Gastroesophageal sphincter (tissue), 4 donors: ENCODE data around the gene ANKRD55. TPM values are rescaled to one million over a fixed set of nuclear protein-coding genes. Genes with fewer than 3 reads are reported as not detected.

Experiments used
- ATAC-seq: fragments of 150-250 bp; one replicate; pipeline ENCODE4 v1.9.1; 2016; ENCODE audit warnings: mild to moderate bottlenecking, moderate library complexity
- H3K27ac ChIP-seq, 4 donors: fragments of 200-600 bp; sonication (generic) in 3 of 4; 1 replicate in 3 of 4; 2 replicates in 1 of 4; pipeline ENCODE4 v1.5.1; 2016 to 2019
- H3K27me3 ChIP-seq: fragments of 200-600 bp; sonication (generic); one replicate; pipeline ENCODE4 v1.5.1; 2019
- H3K36me3 ChIP-seq, 2 donors: fragments of 200-600 bp; sonication (generic); one replicate each; pipeline ENCODE4 v1.5.1; 2019; ENCODE audit warnings: control low read depth in 1 of 2
- H3K4me1 ChIP-seq, 3 donors: fragments of 200-600 bp; sonication (generic); 1 replicate in 2 of 3; 2 replicates in 1 of 3; pipeline ENCODE4 v1.5.1; 2016 to 2019; ENCODE audit warnings: control low read depth in 2 of 3
- H3K4me3 ChIP-seq, 2 donors: fragments of 200-600 bp; sonication (generic); one replicate each; pipeline ENCODE4 v1.5.1; 2019; ENCODE audit warnings: mild to moderate bottlenecking in 1 of 2, moderate library complexity in 1 of 2
- H3K9me3 ChIP-seq, 3 donors: fragments of 200-600 bp; sonication (generic); one replicate each; pipeline ENCODE4 v1.5.1; 2017 to 2019; ENCODE audit warnings: control low read depth in 2 of 3
- CTCF ChIP-seq, 4 experiments: fragments of 200-600 bp in 2 of 4; fragments of 450-650 bp in 2 of 4; sonication (generic) in 1 of 4; IDR thresholded peaks; one replicate each; pipeline ENCODE4 v1.5.1; 2017 to 2019; ENCODE audit warnings: antibody characterized with exemption in 4 of 4, mild to moderate bottlenecking in 2 of 4, moderate library complexity in 2 of 4
- EP300 ChIP-seq: sonication (generic); formaldehyde crosslinking; IDR thresholded peaks from one replicate; pipeline ENCODE4 v1.6.1; 2017; ENCODE audit warnings: antibody characterized with exemption, mild to moderate bottlenecking
- POLR2A ChIP-seq, 2 donors: fragments of 450-650 bp; IDR thresholded peaks; one replicate each; pipeline ENCODE4 v1.6.1; 2017; ENCODE audit warnings: antibody characterized with exemption in 2 of 2, mild to moderate bottlenecking in 2 of 2, moderate library complexity in 1 of 2
- POLR2AphosphoS5 ChIP-seq: sonication (generic); formaldehyde crosslinking; IDR thresholded peaks from one replicate; pipeline ENCODE4 v1.6.1; 2017; ENCODE audit warnings: antibody characterized with exemption
- WGBS, 2 donors: methylation state at CpG; one replicate each; pipeline ENCODE4 v1.1.5; 2018; ENCODE audit warnings: low coverage in 1 of 2; 5-methylcytosine and 5-hydroxymethylcytosine counted together
- total RNA-seq, 4 donors: library from RNA; depleted of rRNA; stranded (reverse); fragments of >200 nt; gene quantifications; one replicate each; pipeline ENCODE4 v1.1.0, GENCODE V29; 2016

Gene ANKRD55
- total RNA-seq, 4 donors from 2014 or later = 0.27 TPM; not detected in 3

- Histone ChIP-seq H3K4me1 (peaks cover 2 to 31% (median 19%) of the 10 kb centered on the region in 3 donors), H3K36me3 (no peaks in the 10 kb centered on the region), H3K27ac (peak overlapping the region in 2 of 4 donors; percentile 41 to 52), H3K4me3 (no peak overlapping the region), H3K9me3 (no peaks in the 10 kb centered on the region), H3K27me3 (no peaks in the 10 kb centered on the region)
- TF ChIP-seq EP300 (no peak), POLR2A (IDR thresholded peaks at IDR 0.05) (no peak), CTCF (IDR thresholded peaks at IDR 0.05) (no peak), POLR2AphosphoS5 (no peak)
- no peak for ATAC-seq
Observed at GRCh38 chr5:56175021-56175420, 58.1 kb downstream of the ANKRD55 start.

DNA sequence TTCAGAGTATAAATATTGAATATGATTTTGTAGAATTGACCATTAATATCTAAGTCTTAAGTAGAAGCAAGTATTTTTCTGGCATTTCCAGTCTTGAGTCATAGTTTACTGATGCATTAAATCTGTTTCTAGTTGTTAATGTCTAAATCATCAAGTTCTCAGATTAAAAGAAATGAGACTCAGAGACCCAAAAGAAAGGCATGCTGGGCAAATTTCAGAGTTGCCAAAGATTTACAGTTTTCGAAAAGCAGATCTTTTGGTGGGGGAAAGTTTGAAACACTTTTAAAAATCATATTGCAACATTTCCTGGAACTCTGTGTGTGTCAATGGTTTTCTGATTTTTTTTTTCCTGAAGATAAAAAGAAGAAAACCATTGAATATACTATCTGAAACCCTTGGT, 60.9 kb downstream of the ANKRD55 start:
- H3K9me3 ChIP-seq = no peaks in the 10 kb centered on the region
- no peak for ATAC-seq
- 45 to 71% methylated on average over 1 of the region's 1 CpG for WGBS, 2 donors
- no peak overlapping the region for H3K4me3 ChIP-seq
- H3K27me3 ChIP-seq = no peaks in the 10 kb centered on the region
- no peak overlapping the region for H3K27ac ChIP-seq
- TF ChIP-seq EP300 (no peak), POLR2AphosphoS5 (peak; percentile 20), CTCF (IDR thresholded peaks at IDR 0.05) (no peak), POLR2A (IDR thresholded peaks at IDR 0.05) (no peak)
- H3K36me3 ChIP-seq = no peaks in the 10 kb centered on the region
- H3K4me1 ChIP-seq = peaks cover 2 to 34% (median 16%) of the 10 kb centered on the region in 3 donors

DNA sequence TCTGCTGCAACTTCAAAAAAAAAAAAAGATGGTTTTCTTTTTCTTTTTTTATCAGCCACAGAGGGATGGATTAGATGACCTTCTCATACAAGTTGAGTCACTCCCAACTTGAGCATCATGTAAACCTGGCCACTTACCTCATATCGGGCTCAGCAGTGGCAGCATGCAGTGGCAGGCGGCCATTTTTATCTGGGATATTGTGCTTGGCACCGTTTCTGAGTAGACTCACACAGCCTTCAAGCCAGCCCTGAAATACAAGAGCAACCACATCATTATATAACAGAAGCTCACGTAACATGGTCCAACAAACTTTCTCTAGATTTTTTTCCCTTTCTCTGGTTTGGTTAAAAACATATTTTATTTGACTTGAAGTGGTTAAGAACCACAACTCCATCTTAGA, 62.6 kb downstream of the ANKRD55 start:
- TF ChIP-seq EP300 = no peak
- no peak for TF ChIP-seq CTCF (IDR thresholded peaks at IDR 0.05)
- TF ChIP-seq POLR2AphosphoS5 = no peak
- no peak for TF ChIP-seq POLR2A (IDR thresholded peaks at IDR 0.05)
- no peaks in the 10 kb centered on the region for H3K9me3 ChIP-seq
- no peak overlapping the region for H3K27ac ChIP-seq
- ATAC-seq = no peak
- H3K27me3 ChIP-seq = no peaks in the 10 kb centered on the region
- no peak overlapping the region for H3K4me3 ChIP-seq
- peaks cover 2 to 22% (median 12%) of the 10 kb centered on the region in 3 donors for H3K4me1 ChIP-seq
- no peaks in the 10 kb centered on the region for H3K36me3 ChIP-seq
- 64 to 69% methylated on average over 4 of the region's 4 CpGs for WGBS, 2 donors

DNA sequence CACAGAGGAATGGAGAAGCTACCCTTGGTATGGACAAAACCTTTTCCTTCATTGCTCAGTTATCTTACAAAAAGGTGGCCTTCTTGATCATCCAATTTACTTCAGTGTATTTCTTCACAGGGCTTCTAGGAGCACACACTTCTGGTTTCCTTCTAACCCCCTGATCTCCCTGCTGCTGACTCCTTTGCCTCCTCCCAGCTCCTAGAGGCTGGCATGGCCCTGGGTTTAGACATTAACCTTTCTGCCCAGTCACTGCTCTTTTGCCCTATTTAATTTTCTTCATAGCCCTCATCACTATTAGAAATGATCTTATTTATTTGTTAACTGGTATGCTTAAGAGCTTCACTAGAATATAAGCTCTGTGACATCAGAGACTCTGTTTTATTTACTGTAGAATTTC, 63.2 kb downstream of the ANKRD55 start:
- no peak for ATAC-seq
- Histone ChIP-seq H3K27ac (no peak overlapping the region), H3K4me3 (no peak overlapping the region), H3K4me1 (peaks cover 0 to 23% (median 7%) of the 10 kb centered on the region in 3 donors), H3K36me3 (no peaks in the 10 kb centered on the region), H3K9me3 (no peaks in the 10 kb centered on the region), H3K27me3 (no peaks in the 10 kb centered on the region)
- TF ChIP-seq EP300 (no peak), POLR2A (IDR thresholded peaks at IDR 0.05) (no peak), CTCF (IDR thresholded peaks at IDR 0.05) (no peak), POLR2AphosphoS5 (no peak)

- H3K27ac ChIP-seq = no peak overlapping the region
- no peak for ATAC-seq
- H3K9me3 ChIP-seq = no peaks in the 10 kb centered on the region
- whole genome bisulfite sequencing, 2 donors = 62 to 88% methylated on average over 1 to 2 of the region's 2 CpGs
- H3K4me3 ChIP-seq = no peak overlapping the region
- H3K4me1 ChIP-seq = peaks cover 0 to 28% (median 11%) of the 10 kb centered on the region in 3 donors
- H3K27me3 ChIP-seq = no peaks in the 10 kb centered on the region
- TF ChIP-seq CTCF (IDR thresholded peaks at IDR 0.05) = no peak
- no peak for TF ChIP-seq POLR2AphosphoS5
- no peak for TF ChIP-seq POLR2A (IDR thresholded peaks at IDR 0.05)
- no peak for TF ChIP-seq EP300
- no peaks in the 10 kb centered on the region for H3K36me3 ChIP-seq
Observed at GRCh38 chr5:56169281-56169680, 63.8 kb downstream of the ANKRD55 start.
